ENCODE results near the gene PLA2G4F.

The PLA2G4F gene

DNA sequence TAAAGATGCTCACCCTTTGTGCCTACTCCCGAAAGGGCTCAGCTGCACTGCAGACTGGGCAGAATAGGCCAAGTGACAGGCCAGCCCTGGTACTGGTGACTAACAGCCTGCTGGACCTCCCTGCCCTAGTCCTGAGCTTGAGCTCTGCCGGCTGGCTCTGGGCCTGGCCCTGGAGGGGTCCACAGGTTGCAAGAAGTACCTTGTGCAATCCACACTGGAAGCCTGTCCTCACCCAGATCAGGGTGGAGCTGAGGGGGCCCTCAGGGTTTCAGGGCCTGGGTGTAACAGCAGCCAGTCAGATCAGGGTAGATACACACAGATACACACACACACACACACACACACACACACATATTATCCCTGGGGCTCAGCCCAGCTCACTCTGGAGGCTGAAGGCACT lies 34.8 kb downstream of the PLA2G4F start:
- H3K27ac ChIP-seq = no peak overlapping the region
- no peak for DNase-seq (ENCODE audit: low spot score)
- ChIA-PET CTCF (interaction anchor here (1.1 kb wide), 1 partner anchor 16 kb away, joined by 4 read pairs; no protein-coding TSS in a partner anchor), POLR2A (ENCODE audit: low non-redundant PET) (no interaction called here)
- TF ChIP-seq CTCF (conservative IDR thresholded peaks at IDR 0.05; ENCODE audit: low read depth) = no peak

GRCh38 chr15:42121021-42121420 lies 35.4 kb downstream of the PLA2G4F start:
- no peak overlapping the region for H3K27ac ChIP-seq
- ChIA-PET CTCF (interaction anchor here (1.1 kb wide), 1 partner anchor 17 kb away, joined by 4 read pairs; no protein-coding TSS in a partner anchor), POLR2A (ENCODE audit: low non-redundant PET) (no interaction called here)
- no peak for DNase-seq (ENCODE audit: low spot score)
- TF ChIP-seq CTCF (conservative IDR thresholded peaks at IDR 0.05; ENCODE audit: low read depth) = no peak

GRCh38 chr15:42120285-42120684 lies 36.2 kb downstream of the PLA2G4F start:
- CTCF ChIA-PET = no interaction called here
- TF ChIP-seq CTCF (conservative IDR thresholded peaks at IDR 0.05; ENCODE audit: low read depth) = no peak
- POLR2A ChIA-PET (ENCODE audit: low non-redundant PET) = no interaction called here
- no peak for DNase-seq (ENCODE audit: low spot score)
- H3K27ac ChIP-seq = no peak overlapping the region

GRCh38 chr15:42119446-42119760 lies 37.0 kb downstream of the PLA2G4F start:
- no peak for TF ChIP-seq CTCF (conservative IDR thresholded peaks at IDR 0.05; ENCODE audit: low read depth)
- ChIA-PET CTCF (no interaction called here), POLR2A (ENCODE audit: low non-redundant PET) (no interaction called here)
- DNase-seq (ENCODE audit: low spot score) = no peak
- H3K27ac ChIP-seq = no peak overlapping the region

DNA sequence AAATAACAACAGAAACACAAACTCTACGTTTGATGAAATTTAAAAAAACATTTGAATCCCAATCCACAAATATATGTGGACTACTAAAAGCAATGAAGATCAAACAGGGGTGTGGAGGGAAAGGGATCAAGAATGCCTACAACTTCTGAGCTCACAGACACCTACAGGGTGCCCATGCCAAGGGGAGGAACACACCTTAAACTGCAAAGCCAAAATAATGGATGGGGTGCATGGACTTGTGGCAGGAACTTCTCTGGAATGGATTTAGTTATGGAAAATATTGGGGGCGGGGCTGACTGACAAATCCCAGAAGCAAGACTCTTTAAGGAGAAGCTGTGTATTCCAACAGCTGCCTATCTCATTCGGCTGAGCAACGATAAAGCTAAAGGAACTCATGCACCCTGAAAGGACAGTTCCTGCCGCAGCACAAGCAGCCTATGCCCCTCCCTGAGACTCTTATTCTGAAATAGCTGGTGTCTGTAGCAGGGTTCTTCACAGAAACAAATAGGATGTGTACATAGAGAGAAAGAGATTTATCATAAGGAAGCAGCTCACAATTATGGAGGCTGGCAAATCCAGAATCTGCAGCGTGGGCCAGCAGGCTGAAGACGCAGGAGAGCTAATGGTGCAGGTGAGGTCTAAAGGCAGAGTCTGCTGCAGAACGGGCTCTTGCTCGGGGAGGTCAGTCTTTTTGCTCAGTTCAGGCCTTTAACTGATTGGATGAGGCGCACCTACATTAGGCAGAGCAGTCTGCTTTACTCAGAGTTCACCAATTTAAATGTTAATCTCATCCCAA lies 37.6 kb downstream of the PLA2G4F start:
- CTCF ChIA-PET = no interaction called here
- TF ChIP-seq CTCF (conservative IDR thresholded peaks at IDR 0.05; ENCODE audit: low read depth) = no peak
- DNase-seq (ENCODE audit: low spot score) = no peak
- POLR2A ChIA-PET (ENCODE audit: low non-redundant PET) = no interaction called here
- no peak overlapping the region for H3K27ac ChIP-seq

- no peak for DNase-seq (ENCODE audit: low spot score)
- ChIA-PET CTCF (interaction anchor here (0.6 to 1.7 kb wide), 2 partner anchors 28 to 41 kb away, joined by 3 to 5 read pairs; no protein-coding TSS in a partner anchor), POLR2A (ENCODE audit: low non-redundant PET) (no interaction called here)
- no peak for TF ChIP-seq CTCF (conservative IDR thresholded peaks at IDR 0.05; ENCODE audit: low read depth)
- H3K27ac ChIP-seq = no peak overlapping the region
Observed at GRCh38 chr15:42111924-42112323, 44.5 kb downstream of the PLA2G4F start.

All from RWPE1 (cell line).